NCI-H128 (cell line): ENCODE data around the gene MRPL40.

ENCODE experiments used
- DNase-seq: peaks from one replicate; lab custom pipeline; 2025; ENCODE audit not compliant: unreplicated experiment; lab: John Stamatoyannopoulos, UW

Gene MRPL40

GRCh38 chr22:19480789-19481188 lies 48.4 kb downstream of the MRPL40 start:
- no peak for DNase-seq

- no peak for DNase-seq
These were observed 50.0 kb downstream of the MRPL40 start for GRCh38 chr22:19482297-19482696.

- DNase-seq = no peak
These were observed 51.3 kb downstream of the MRPL40 start for GRCh38 chr22:19483481-19484244.
